CD4-positive, alpha-beta T cell treated with Interferon gamma for 1 hour (primary cell): ENCODE results near the gene HAUS6.
"Not testable (repeated sequence)": the region's sequence is repeated elsewhere in the genome, so short reads cannot be mapped to it uniquely, and the experiment has no call there.

Experiments used
- DNase-seq: peaks from one replicate; pipeline ENCODE4 v3.0.0-alpha.2; 2020

Gene HAUS6

DNA sequence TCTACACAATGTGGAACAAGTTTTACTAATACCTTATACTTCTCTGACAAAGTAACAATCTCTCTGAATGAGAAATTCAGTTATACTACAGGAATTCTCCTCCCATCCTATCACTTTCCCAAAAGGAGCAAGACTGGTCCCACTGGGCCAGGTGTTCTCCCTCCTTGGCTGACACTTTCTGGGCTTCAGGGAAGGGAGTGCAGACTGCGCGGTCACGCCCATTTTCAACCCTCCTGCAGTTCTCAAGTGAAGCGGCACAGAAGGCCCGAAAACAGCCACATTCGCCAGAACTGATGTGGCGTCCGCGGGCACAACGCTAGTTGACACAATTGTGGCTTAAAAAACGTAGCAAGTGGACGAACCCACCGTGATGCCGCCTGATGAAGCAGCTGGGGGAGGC, 70.3 kb downstream of the HAUS6 start:
- no peak for DNase-seq

- no peak for DNase-seq
Measured at GRCh38 chr9:19030899-19031298, 71.8 kb downstream of the HAUS6 start.

DNA sequence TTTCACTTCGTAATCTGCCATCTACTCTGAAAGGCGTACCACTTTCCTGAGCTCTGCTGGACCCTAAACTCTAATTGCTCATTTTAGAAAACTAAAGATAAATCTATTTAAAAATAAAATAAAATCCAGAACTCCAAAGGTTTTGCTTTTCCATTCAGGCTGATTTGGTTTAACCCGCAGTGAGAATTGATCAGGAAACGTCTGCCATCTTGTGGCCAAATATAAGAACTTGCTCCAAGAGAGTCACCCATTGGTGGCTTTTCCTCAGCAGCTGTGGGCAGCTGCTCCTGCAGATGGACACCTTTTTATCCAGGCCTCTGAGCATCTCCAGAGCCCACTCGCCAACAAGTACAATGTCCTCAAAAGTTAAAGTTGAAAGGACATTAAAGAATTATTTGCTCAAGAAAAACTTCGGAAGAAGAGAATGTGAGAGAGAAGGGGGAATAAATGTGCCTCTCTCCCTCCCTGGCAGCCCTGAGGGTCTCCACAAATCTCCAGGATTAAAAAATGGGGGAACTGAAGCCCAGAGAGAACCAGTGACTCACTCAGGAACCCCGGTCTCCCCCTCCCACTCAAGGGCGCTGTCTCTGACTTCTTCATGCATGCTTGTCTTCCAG, 73.8 kb downstream of the HAUS6 start:
- DNase-seq = no peak

DNA sequence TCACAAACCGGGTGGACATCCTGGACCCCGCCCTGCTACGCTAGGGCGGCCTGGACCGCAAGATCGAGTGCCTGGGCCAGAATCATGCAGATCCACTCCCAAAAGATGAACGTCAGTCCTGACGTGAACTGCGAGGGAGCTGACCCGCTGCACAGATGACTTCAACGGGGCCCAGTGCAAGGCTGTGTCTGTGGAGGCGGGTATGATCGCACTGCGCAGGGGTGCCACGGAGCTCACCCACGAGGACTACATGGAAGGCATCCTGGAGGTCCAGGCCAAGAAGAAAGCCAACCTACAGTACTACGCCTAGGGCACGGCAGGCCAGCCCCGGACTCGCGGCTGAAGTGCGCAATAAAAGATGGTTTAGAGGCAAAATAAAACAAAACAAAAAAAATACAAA, 74.9 kb downstream of the HAUS6 start:
- DNase-seq = no peak

DNA sequence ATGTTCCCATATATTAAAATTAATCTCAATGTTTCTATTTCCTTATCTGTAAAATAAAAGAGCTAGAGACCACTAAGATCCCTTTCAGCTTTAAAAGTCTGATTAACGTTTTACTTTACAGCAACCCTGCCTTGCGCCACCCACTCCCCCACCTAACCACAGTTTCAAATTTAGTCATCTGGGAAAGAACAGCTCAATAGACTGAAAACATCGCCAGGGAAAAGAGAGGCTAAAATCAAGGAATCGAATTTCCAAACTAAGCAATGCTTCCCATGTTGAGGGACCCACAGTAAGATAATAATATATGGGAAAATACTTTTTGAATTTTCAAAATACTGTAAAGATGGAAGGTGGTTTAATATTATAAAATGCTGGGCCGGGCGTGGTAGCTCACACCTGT, 76.3 kb downstream of the HAUS6 start:
- no peak for DNase-seq

DNA sequence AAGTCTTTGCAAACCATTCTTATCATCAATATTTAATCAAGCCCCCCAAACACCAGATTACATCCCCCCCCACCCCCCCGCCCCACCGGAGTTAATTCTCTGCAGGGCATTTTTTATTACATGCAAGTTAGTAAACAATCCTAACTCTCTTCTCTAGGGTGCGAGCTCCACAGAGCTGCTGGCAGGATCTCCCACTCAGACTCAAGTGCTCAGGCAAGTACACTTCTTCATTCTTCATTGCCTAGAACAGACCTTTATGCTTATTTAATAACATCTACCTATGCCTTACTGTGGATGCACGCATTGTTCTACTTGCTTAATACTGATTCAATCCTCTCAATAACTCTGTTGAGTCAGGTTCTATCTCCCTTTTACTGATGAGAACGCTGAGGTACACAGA, 79.6 kb downstream of the HAUS6 start:
- no peak for DNase-seq

- DNase-seq = no peak
Measured at GRCh38 chr9:19022206-19022605, 80.5 kb downstream of the HAUS6 start.

GRCh38 chr9:19021649-19022048, 81.1 kb downstream of the HAUS6 start:
- not testable (repeated sequence) for DNase-seq

DNA sequence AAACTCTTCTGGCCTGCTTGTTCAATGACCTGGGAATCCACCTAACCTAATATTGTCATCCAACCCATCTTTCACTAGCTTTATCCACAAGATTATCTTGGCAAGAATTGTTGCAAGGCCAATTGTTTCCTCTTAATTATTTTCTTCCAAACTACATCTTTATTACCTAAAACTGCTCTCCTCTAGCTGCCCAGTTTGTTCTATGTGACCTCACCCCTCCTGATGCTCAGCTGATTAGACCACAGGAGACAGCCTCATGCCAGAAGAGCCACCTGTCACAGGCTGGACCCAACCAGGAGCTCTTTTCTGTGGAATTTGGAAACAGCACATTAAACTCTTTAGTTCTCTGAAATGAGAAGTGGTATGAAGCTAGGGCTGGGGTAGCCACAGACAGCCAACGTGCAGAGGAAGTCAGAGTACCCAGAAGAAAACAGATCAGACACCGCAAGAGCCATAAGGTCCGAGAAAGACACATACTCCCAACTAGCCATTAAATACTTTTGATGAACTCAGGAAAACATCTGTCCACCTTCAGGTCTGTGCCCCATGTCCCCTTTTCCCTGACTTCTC, 81.7 kb downstream of the HAUS6 start:
- no peak for DNase-seq

DNA sequence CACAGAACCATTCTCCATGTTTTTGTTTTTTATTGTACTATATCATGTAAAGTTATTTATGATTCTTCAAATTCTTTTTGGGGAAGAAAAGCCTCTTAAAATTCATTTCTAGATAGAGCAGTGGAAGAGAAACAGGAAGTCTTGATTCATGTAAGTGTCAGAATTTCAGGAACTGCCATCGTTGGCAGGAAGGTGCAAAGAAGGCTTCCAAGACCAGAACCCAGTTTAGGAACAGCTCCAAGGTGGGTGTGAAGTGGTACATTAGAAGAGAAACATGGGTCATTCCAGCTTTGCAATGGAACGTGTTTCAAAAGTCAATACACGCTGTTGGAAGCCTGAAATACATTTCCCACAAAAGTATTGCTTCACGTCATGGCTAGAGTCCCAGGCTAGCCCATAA, 84.5 kb downstream of the HAUS6 start:
- DNase-seq = no peak

GRCh38 chr9:19009391-19009965, 93.2 kb downstream of the HAUS6 start:
- DNase-seq = no peak
